ENCODE measurements around the gene PXT1. TPM values are rescaled to one million over a fixed set of nuclear protein-coding genes. Genes with fewer than 3 reads are reported as not detected.

PXT1 gene
- total and polyA plus RNA-seq, 9 of the 15 experiments (the other 6 are each of a cell fraction or from before 2014, with no cell fraction given) = 0.09 to 0.11 (median 0.10) TPM; not detected in 5

GRCh38 chr6:36442671-36443470, at the start of gene PXT1, which contains the start of gene KCTD20 (continued):
- TF ChIP-seq NR2C2 (CRISPR knock-in tag; IDR thresholded peaks at IDR 0.05) = no peak
- TF ChIP-seq NR2C2 (tag; IDR thresholded peaks at IDR 0.05) = peak; percentile 78
- TF ChIP-seq ARID3A (IDR thresholded peaks at IDR 0.05; ENCODE audit: borderline replicate concordance, low read depth, low read length) = no peak
- TF ChIP-seq CREB5 (CRISPR knock-in tag; IDR thresholded peaks at IDR 0.05) = no peak
- no peak for TF ChIP-seq ZNF695 (CRISPR knock-in tag; IDR thresholded peaks at IDR 0.05)
- TF ChIP-seq TBP (optimal IDR thresholded peaks at IDR 0.05; ENCODE audit: low read depth, low read length) = peak; percentile 94
- TF ChIP-seq FOXO4 (CRISPR knock-in tag; IDR thresholded peaks at IDR 0.05) = no peak
- TF ChIP-seq BRD4 (IDR thresholded peaks at IDR 0.05) = peak; percentile 96; the same call in 1 of the 2 replicates
- no peak for TF ChIP-seq NUFIP1 (IDR thresholded peaks at IDR 0.05; ENCODE audit: partially characterized antibody)
- TF ChIP-seq HOMEZ (CRISPR knock-in tag; IDR thresholded peaks at IDR 0.05) = no peak
- TF ChIP-seq CBX1 (IDR thresholded peaks at IDR 0.05; ENCODE audit: low read depth) = peak; percentile 78
- peak; percentile 27 for TF ChIP-seq AFF4 (CRISPR knock-in tag; IDR thresholded peaks at IDR 0.05)
- TF ChIP-seq BRD9 (IDR thresholded peaks at IDR 0.05; ENCODE audit: low read depth, partially characterized antibody) = peak; percentile 86
- TF ChIP-seq ESRRB (CRISPR knock-in tag; IDR thresholded peaks at IDR 0.05; ENCODE audit: borderline replicate concordance) = no peak
- peak; percentile 70 to 88 for TF ChIP-seq E2F6 (IDR thresholded peaks at IDR 0.05; ENCODE audit: borderline replicate concordance in 1 of 2, extremely low read depth in 1 of 2, insufficient read depth in 1 of 2, insufficient read length in 1 of 2, low read depth in 1 of 2, low read length in 1 of 2, poor library complexity in 1 of 2, severe bottlenecking in 1 of 2)
